Sigmoid colon (tissue), 4 donors: Measurements from ENCODE around the gene MAS1.

Source experiments
- CTCF ChIP-seq, 4 experiments: fragments of 450-650 bp in 3 of 4; fragments of 200-600 bp in 1 of 4; IDR thresholded peaks; one replicate each; pipeline ENCODE4 v1.5.1; 2016 to 2019; ENCODE audit warnings: antibody characterized with exemption in 4 of 4, mild to moderate bottlenecking in 3 of 4, moderate library complexity in 2 of 4
- EP300 ChIP-seq, 4 donors: sonication (generic); formaldehyde crosslinking; IDR thresholded peaks; one replicate each; pipeline ENCODE4 v1.6.1; 2017; ENCODE audit warnings: antibody characterized with exemption in 4 of 4
- POLR2AphosphoS5 ChIP-seq, 4 donors: sonication (generic); formaldehyde crosslinking; IDR thresholded peaks; one replicate each; pipeline ENCODE4 v1.6.1; 2017; ENCODE audit warnings: antibody characterized with exemption in 4 of 4

GRCh38 chr6:159871906-159872305 lies 18.9 kb upstream of the MAS1 start:
- TF ChIP-seq POLR2AphosphoS5 (IDR thresholded peaks at IDR 0.05) (no peak), CTCF (IDR thresholded peaks at IDR 0.05) (no peak), EP300 (IDR thresholded peaks at IDR 0.05) (no peak)
